GM12878 (cell line): ENCODE data around the gene RREB1. TPM values are rescaled to one million over a fixed set of nuclear protein-coding genes. Genes with fewer than 3 reads are reported as not detected.

ENCODE experiments used
- CEBPZ ChIP-seq: fragments of 150-350 bp; IDR thresholded peaks from 2 replicates; pipeline ENCODE4 v1.6.1; 2016; ENCODE audit warnings: low read depth, low read length
- CTCF ChIP-seq, 3 experiments: IDR thresholded peaks in 2 of 3; conservative IDR thresholded peaks in 1 of 3; 2 replicates each; pipeline ENCODE4 v1.5.1; 2011; ENCODE audit warnings: low read depth in 3 of 3, low read length in 3 of 3, mild to moderate bottlenecking in 3 of 3, control low read depth in 2 of 3, moderate library complexity in 2 of 3, inconsistent platforms in 1 of 3, mixed read lengths in 1 of 3; ENCODE audit not compliant: control insufficient read depth in 2 of 3, insufficient read depth in 1 of 3; ENCODE audit errors: extremely low read depth in 1 of 3
- E2F8 ChIP-seq: fragments of 450-650 bp; IDR thresholded peaks from 2 replicates; pipeline ENCODE4 v1.6.1; 2018; ENCODE audit warnings: mild to moderate bottlenecking, low read depth, moderate library complexity; ENCODE audit not compliant: partially characterized antibody
- MAX ChIP-seq: IDR thresholded peaks from 2 replicates; pipeline ENCODE4 v1.6.1; 2012; ENCODE audit warnings: low read depth, low read length, improper control_type of control experiment
- MTA3 ChIP-seq: IDR thresholded peaks from 2 replicates; pipeline ENCODE4 v1.6.1; 2012; ENCODE audit warnings: low read length, inconsistent platforms, borderline replicate concordance
- MYB ChIP-seq: fragments of 150-350 bp; IDR thresholded peaks from 2 replicates; pipeline ENCODE4 v1.6.1; 2014; ENCODE audit warnings: mild to moderate bottlenecking, low read depth, low read length, borderline replicate concordance
- NFXL1 ChIP-seq: fragments of 450-650 bp; IDR thresholded peaks from 2 replicates; pipeline ENCODE4 v1.6.1; 2017; ENCODE audit warnings: antibody characterized with exemption, mild to moderate bottlenecking, borderline replicate concordance
- PRDM15 ChIP-seq: fragments of 450-650 bp; formaldehyde crosslinking; IDR thresholded peaks from 2 replicates; pipeline ENCODE4 v1.4.0; 2020; ENCODE audit warnings: mild to moderate bottlenecking, moderate library complexity
- STAT3 ChIP-seq: IDR thresholded peaks from 2 replicates; pipeline ENCODE4 v1.6.1; 2011; ENCODE audit warnings: low read depth, low read length, improper control_type of control experiment
- YBX1 ChIP-seq: fragments of 450-650 bp; IDR thresholded peaks from 2 replicates; pipeline ENCODE4 v1.6.1; 2016; ENCODE audit warnings: antibody characterized with exemption
- ZBED1 ChIP-seq: IDR thresholded peaks from 2 replicates; pipeline ENCODE4 v1.6.1; 2016; ENCODE audit warnings: borderline replicate concordance
- polyA plus RNA-seq, 11 experiments: library from polyadenylated mRNA; depleted of rRNA in 4 of 11; unstranded in 6 of 11; stranded (reverse) in 5 of 11; fragments of >200 nt; fragmentation: Nextera tagmentation in 4 of 11; fragmentation: Illumina TruSeq in 1 of 11; extraction: Ambion mirVana in 4 of 11; extraction: Trizol in 1 of 11; gene quantifications; 1 replicate in 1 of 11; 2 replicates in 10 of 11; pipeline versions ENCODE4 v1.2.1 to v1.2.3, GENCODE V29; 2011 to 2016; ENCODE audit warnings: inconsistent platforms in 2 of 11, missing spikeins in 2 of 11, low read depth in 1 of 11
- total RNA-seq, 4 experiments: library from RNA; depleted of rRNA in 3 of 4; stranded (reverse); fragments of >200 nt in 3 of 4; fragmentation: Illumina TruSeq in 1 of 4; extraction: Trizol in 1 of 4; gene quantifications; 2 replicates each; pipeline versions ENCODE4 v1.2.1 to v1.2.3, GENCODE V29; 2013 to 2021

RREB1 gene
- total and polyA plus RNA-seq, 10 of the 15 experiments (the other 5 are each of a cell fraction or from before 2014, with no cell fraction given), result 1.9 to 30.3 (median 8.6) TPM

- TF ChIP-seq CEBPZ (no peak), PRDM15 (no peak), YBX1 (no peak), STAT3 (no peak), E2F8 (no peak), MTA3 (no peak), CTCF (IDR thresholded peaks at IDR 0.05 in 2 of 3, conservative IDR thresholded peaks at IDR 0.05 in 1 of 3; ENCODE audit: control insufficient read depth in 2 of 3, extremely low read depth in 1 of 3, insufficient read depth in 1 of 3, low read depth in 3 of 3, low read length in 3 of 3) (no peak), MYB (no peak), NFXL1 (no peak), ZBED1 (no peak), MAX (no peak)
Observed at GRCh38 chr6:7292596-7293255, 185.0 kb downstream of the RREB1 start (continued).
